Activated naive CD4-positive, alpha-beta T cell treated with anti-CD3 and anti-CD28 coated beads for 36 hours (primary cell): Measurements from ENCODE around the gene SERPINB11. TPM values are rescaled to one million over a fixed set of nuclear protein-coding genes. Genes with fewer than 3 reads are reported as not detected.

Source experiments
- CTCF ChIA-PET: fragments of 350-600 bp; sonication (Branson Sonifier 250); formaldehyde crosslinking; loops from one replicate; lab custom pipeline; 2021; ENCODE audit warnings: antibody characterized with exemption; lab: Charles Lee
- DNase-seq: peaks from one replicate; pipeline ENCODE4 v3.0.0-alpha.2; 2020
- H3K27ac Mint-ChIP-seq: one replicate; pipeline ENCODE4 v1.8.0; 2021; ENCODE audit warnings: mild to moderate bottlenecking, mixed read lengths
- H3K27me3 Mint-ChIP-seq: one replicate; pipeline ENCODE4 v1.8.0; 2021; ENCODE audit warnings: low read depth, mixed read lengths
- H3K36me3 Mint-ChIP-seq: one replicate; pipeline ENCODE4 v1.8.0; 2021; ENCODE audit warnings: low read depth, mixed read lengths
- H3K4me1 Mint-ChIP-seq: one replicate; pipeline ENCODE4 v1.8.0; 2021; ENCODE audit warnings: low read depth, mixed read lengths
- H3K4me3 Mint-ChIP-seq: one replicate; pipeline ENCODE4 v1.8.0; 2021; ENCODE audit warnings: mild to moderate bottlenecking, moderate library complexity, mixed read lengths
- H3K9me3 Mint-ChIP-seq: one replicate; pipeline ENCODE4 v1.8.0; 2021; ENCODE audit warnings: mixed read lengths
- intact Hi-C: fragments of 100-400 bp; cut with micrococcal nuclease; formaldehyde crosslinking; loops from one replicate; pipeline ENCODE4 v1.15.1; 2023
- total RNA-seq, 2 experiments: library from RNA; stranded (reverse); gene quantifications; one replicate each; pipeline ENCODE4 v1.2.3, GENCODE V29; 2021

SERPINB11 gene
- total RNA-seq, 2 experiments from 2014 or later = not detected

- H3K4me1 Mint-ChIP-seq = no peaks in the 10 kb centered on the region
- DNase-seq = no peak
- H3K9me3 Mint-ChIP-seq = peaks cover 11% of the 10 kb centered on the region
- CTCF ChIA-PET = interaction anchor here (0.6 kb wide), 1 partner anchor 38 kb away, joined by 3 read pairs; no protein-coding TSS in a partner anchor
- H3K36me3 Mint-ChIP-seq = no peaks in the 10 kb centered on the region
- peaks cover 3% of the 10 kb centered on the region for H3K27me3 Mint-ChIP-seq
- no peak overlapping the region for H3K27ac Mint-ChIP-seq
- no peak overlapping the region for H3K4me3 Mint-ChIP-seq
- intact Hi-C loops = no loop called here
These were observed 15.9 kb upstream of the SERPINB11 start for GRCh38 chr18:63686871-63687270.

DNA sequence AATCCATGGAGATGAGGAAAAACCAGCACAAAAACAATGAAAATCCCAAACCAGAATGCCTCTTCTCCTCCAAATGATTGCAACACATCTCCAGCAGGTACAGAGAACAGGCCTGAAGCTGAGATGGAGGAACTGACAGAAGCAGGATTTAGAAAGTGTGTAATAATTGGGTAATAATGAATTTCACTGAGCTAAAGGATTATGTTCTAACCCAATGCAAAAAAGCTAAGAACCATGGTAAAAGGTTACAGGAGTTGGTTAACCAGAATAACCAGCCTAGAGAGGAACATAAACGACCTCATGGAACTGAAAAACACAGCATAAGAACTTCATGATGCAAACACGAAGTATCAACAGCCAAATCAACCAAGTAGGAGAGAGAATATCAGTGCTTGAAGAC is 13.7 kb upstream of the SERPINB11 start:
- Mint-ChIP-seq H3K4me3 (no peak overlapping the region), H3K4me1 (no peaks in the 10 kb centered on the region), H3K27ac (no peak overlapping the region), H3K36me3 (no peaks in the 10 kb centered on the region), H3K9me3 (peaks cover 16% of the 10 kb centered on the region), H3K27me3 (peaks cover 3% of the 10 kb centered on the region)
- CTCF ChIA-PET = no interaction called here
- DNase-seq = no peak
- intact Hi-C loops = no loop called here

- intact Hi-C loops = no loop called here
These were observed 5.6 kb upstream of the SERPINB11 start for GRCh38 chr18:63697097-63697660.

DNA sequence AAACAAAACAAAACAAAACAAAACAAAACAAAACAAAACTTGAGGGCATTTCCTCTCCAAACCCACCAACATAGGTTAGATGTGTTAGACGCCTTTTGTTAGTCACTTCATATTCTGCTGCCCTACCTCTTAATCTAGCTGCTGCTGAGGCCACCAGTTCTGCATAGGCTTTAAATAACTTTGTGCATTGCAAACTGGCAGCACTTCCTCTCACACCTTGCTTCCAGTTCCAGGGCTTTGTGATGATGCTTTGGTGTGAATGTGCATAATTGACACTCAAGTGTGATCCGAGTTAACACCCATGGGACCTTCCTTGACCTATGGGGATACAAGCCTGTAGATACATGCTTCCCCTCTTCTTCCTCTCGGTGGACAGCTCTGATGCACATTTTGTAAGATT is 2.3 kb upstream of the SERPINB11 start:
- no peaks in the 10 kb centered on the region for H3K36me3 Mint-ChIP-seq
- H3K4me3 Mint-ChIP-seq = no peak overlapping the region
- no peaks in the 10 kb centered on the region for H3K27me3 Mint-ChIP-seq
- intact Hi-C loops = no loop called here
- CTCF ChIA-PET = no interaction called here
- H3K27ac Mint-ChIP-seq = no peak overlapping the region
- no peaks in the 10 kb centered on the region for H3K4me1 Mint-ChIP-seq
- DNase-seq = no peak
- H3K9me3 Mint-ChIP-seq = no peaks in the 10 kb centered on the region

More at GRCh38 chr18:63697097-63697660, 5.6 kb upstream of the SERPINB11 start:
- Mint-ChIP-seq H3K9me3 (peaks cover 5% of the 10 kb centered on the region), H3K4me3 (no peak overlapping the region), H3K27me3 (no peaks in the 10 kb centered on the region), H3K4me1 (no peaks in the 10 kb centered on the region), H3K36me3 (no peaks in the 10 kb centered on the region), H3K27ac (no peak overlapping the region)
- CTCF ChIA-PET = no interaction called here
- DNase-seq = no peak

- intact Hi-C loops = no loop called here
- Mint-ChIP-seq H3K36me3 (no peaks in the 10 kb centered on the region), H3K4me3 (no peak overlapping the region), H3K4me1 (no peaks in the 10 kb centered on the region), H3K27ac (no peak overlapping the region), H3K27me3 (no peaks in the 10 kb centered on the region), H3K9me3 (no peaks in the 10 kb centered on the region)
- CTCF ChIA-PET = no interaction called here
- DNase-seq = no peak
These were observed 808 bp upstream of the SERPINB11 start for GRCh38 chr18:63701952-63702351.

- no peaks in the 10 kb centered on the region for H3K36me3 Mint-ChIP-seq
- intact Hi-C loops = no loop called here
- H3K4me1 Mint-ChIP-seq = no peaks in the 10 kb centered on the region
- DNase-seq = no peak
- H3K27ac Mint-ChIP-seq = no peak overlapping the region
- no peak overlapping the region for H3K4me3 Mint-ChIP-seq
- CTCF ChIA-PET = no interaction called here
- H3K9me3 Mint-ChIP-seq = no peaks in the 10 kb centered on the region
- H3K27me3 Mint-ChIP-seq = no peaks in the 10 kb centered on the region
These were observed 2.6 kb downstream of the SERPINB11 start for GRCh38 chr18:63705401-63705800.

DNA sequence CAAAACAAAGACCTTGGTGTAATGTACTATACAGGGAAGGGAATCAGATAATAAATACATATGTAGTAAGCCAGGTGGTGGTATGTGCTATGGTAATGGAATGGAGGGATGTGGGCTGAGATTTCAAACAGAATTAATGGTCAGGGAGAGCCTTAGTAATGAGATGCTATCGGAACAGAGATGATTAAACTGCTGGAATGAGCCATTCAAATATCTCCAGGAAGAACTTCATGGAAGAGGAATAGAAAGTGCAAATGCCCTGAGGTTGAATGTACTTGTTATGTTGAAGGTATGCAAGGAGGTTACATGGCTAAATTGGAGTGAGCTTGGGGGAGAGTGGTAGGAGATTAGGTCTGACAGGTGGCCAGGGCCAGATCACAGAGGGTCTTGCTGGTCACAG is 5.1 kb downstream of the SERPINB11 start:
- CTCF ChIA-PET = no interaction called here
- intact Hi-C loops = no loop called here
- DNase-seq = no peak
- Mint-ChIP-seq H3K36me3 (no peaks in the 10 kb centered on the region), H3K9me3 (no peaks in the 10 kb centered on the region), H3K4me3 (no peak overlapping the region), H3K27ac (no peak overlapping the region), H3K4me1 (no peaks in the 10 kb centered on the region), H3K27me3 (no peaks in the 10 kb centered on the region)

DNA sequence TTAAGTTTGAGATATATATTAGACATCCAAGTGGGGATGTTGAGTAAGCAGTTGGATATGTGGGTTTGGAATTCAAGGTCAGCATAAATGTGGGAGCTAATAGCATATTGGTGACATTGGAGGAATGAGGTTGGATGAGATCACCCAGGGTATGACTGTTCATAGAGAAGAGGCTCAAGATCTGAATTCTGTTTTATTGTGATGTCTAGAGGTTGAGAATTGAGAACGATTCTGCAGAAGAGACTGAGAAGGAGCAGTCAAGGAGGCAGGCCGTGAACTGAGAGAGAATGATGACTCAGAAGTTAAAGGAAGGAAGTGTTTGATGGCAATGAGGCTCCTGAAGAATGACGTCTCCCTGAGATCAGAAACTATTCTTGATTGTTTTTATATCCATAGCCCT is 5.9 kb downstream of the SERPINB11 start:
- no peak overlapping the region for H3K4me3 Mint-ChIP-seq
- H3K36me3 Mint-ChIP-seq = no peaks in the 10 kb centered on the region
- no peak overlapping the region for H3K27ac Mint-ChIP-seq
- intact Hi-C loops = no loop called here
- H3K4me1 Mint-ChIP-seq = no peaks in the 10 kb centered on the region
- H3K27me3 Mint-ChIP-seq = no peaks in the 10 kb centered on the region
- no peak for DNase-seq
- H3K9me3 Mint-ChIP-seq = peaks cover 3% of the 10 kb centered on the region
- CTCF ChIA-PET = no interaction called here

GRCh38 chr18:63725682-63726480 is 23.1 kb downstream of the SERPINB11 start:
- Mint-ChIP-seq H3K27me3 (peaks cover 2% of the 10 kb centered on the region), H3K4me1 (no peaks in the 10 kb centered on the region), H3K9me3 (no peaks in the 10 kb centered on the region), H3K4me3 (no peak overlapping the region), H3K27ac (no peak overlapping the region), H3K36me3 (no peaks in the 10 kb centered on the region)
- intact Hi-C loops = no loop called here
- CTCF ChIA-PET = no interaction called here
- no peak for DNase-seq

DNA sequence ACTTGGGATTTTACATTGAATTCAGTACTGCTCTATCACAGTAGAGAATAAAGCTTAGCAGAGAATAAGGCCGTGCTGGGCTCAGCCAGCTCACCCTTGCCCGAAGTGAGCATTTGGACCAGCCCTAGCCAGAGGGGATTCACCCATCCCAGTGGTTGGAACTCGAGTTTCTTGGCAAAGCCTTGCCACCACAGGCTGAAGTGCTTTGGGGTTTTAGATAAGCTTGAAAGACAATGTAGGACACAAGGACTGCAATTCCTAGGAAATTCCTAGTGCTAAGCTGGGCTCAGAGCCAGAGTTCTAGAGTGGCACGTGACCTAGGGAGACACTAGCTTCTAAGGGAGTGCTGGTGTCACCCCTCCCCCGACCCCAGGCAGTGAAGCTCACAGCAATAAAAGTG is 28.0 kb downstream of the SERPINB11 start:
- Mint-ChIP-seq H3K4me1 (no peaks in the 10 kb centered on the region), H3K27ac (no peak overlapping the region), H3K36me3 (no peaks in the 10 kb centered on the region), H3K4me3 (no peak overlapping the region), H3K9me3 (peaks cover 1% of the 10 kb centered on the region), H3K27me3 (peaks cover 2% of the 10 kb centered on the region)
- DNase-seq = no peak
- intact Hi-C loops = no loop called here
- CTCF ChIA-PET = interaction anchor here (1.3 kb wide), 1 partner anchor 10 kb away, joined by 6 read pairs; no protein-coding TSS in a partner anchor

GRCh38 chr18:63731215-63731614 is 28.5 kb downstream of the SERPINB11 start:
- no peak overlapping the region for H3K4me3 Mint-ChIP-seq
- CTCF ChIA-PET = interaction anchor here (1.3 kb wide), 1 partner anchor 10 kb away, joined by 6 read pairs; no protein-coding TSS in a partner anchor
- H3K4me1 Mint-ChIP-seq = no peaks in the 10 kb centered on the region
- peaks cover 1% of the 10 kb centered on the region for H3K9me3 Mint-ChIP-seq
- DNase-seq = no peak
- intact Hi-C loops = no loop called here
- no peak overlapping the region for H3K27ac Mint-ChIP-seq
- peaks cover 2% of the 10 kb centered on the region for H3K27me3 Mint-ChIP-seq
- H3K36me3 Mint-ChIP-seq = no peaks in the 10 kb centered on the region

- no peak for DNase-seq
- Mint-ChIP-seq H3K9me3 (peaks cover 1% of the 10 kb centered on the region), H3K4me3 (no peak overlapping the region), H3K27ac (no peak overlapping the region), H3K4me1 (no peaks in the 10 kb centered on the region), H3K36me3 (no peaks in the 10 kb centered on the region), H3K27me3 (no peaks in the 10 kb centered on the region)
- intact Hi-C loops = no loop called here
- CTCF ChIA-PET = no interaction called here
These were observed 34.1 kb downstream of the SERPINB11 start for GRCh38 chr18:63736876-63737275.

DNA sequence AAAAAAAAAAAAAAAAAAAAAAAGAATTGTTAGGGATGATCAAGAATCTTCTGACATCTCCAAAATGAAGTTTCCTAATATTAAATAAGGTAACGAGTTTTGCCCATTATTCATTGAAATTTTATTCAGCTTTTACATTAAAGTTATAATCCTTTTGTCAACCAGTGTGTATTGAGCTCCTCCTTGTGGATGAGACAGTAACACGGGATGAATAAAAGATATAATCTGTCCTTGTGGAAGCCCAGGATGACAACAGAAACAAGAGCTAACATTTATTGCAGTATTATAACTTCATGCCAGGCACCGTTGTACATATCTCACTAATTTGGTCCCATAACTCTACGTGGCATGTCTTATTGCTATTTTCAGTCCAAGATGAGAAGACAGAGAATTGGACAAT is 39.0 kb downstream of the SERPINB11 start:
- H3K9me3 Mint-ChIP-seq = no peaks in the 10 kb centered on the region
- H3K27me3 Mint-ChIP-seq = no peaks in the 10 kb centered on the region
- H3K4me3 Mint-ChIP-seq = no peak overlapping the region
- DNase-seq = no peak
- intact Hi-C loops = no loop called here
- CTCF ChIA-PET = interaction anchor here (0.5 to 1.8 kb wide), 3 partner anchors 11 to 196 kb away, joined by 3 to 6 read pairs (median 3); no protein-coding TSS in a partner anchor
- no peaks in the 10 kb centered on the region for H3K36me3 Mint-ChIP-seq
- no peaks in the 10 kb centered on the region for H3K4me1 Mint-ChIP-seq
- no peak overlapping the region for H3K27ac Mint-ChIP-seq
